Stimulated activated CD4-positive, alpha-beta T cell treated with anti-CD3 and anti-CD28 coated beads, Interleukin-15, amount 100 ng/mL, for 24 hours (primary cell): ENCODE measurements around the gene PLEK.
"Not testable (repeated sequence)": the region's sequence is repeated elsewhere in the genome, so short reads cannot be mapped to it uniquely, and the experiment has no call there.

ENCODE experiments used
- DNase-seq: peaks from one replicate; pipeline ENCODE4 v3.0.0-alpha.2; 2020

The PLEK gene, protein sequence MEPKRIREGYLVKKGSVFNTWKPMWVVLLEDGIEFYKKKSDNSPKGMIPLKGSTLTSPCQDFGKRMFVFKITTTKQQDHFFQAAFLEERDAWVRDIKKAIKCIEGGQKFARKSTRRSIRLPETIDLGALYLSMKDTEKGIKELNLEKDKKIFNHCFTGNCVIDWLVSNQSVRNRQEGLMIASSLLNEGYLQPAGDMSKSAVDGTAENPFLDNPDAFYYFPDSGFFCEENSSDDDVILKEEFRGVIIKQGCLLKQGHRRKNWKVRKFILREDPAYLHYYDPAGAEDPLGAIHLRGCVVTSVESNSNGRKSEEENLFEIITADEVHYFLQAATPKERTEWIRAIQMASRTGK

DNA sequence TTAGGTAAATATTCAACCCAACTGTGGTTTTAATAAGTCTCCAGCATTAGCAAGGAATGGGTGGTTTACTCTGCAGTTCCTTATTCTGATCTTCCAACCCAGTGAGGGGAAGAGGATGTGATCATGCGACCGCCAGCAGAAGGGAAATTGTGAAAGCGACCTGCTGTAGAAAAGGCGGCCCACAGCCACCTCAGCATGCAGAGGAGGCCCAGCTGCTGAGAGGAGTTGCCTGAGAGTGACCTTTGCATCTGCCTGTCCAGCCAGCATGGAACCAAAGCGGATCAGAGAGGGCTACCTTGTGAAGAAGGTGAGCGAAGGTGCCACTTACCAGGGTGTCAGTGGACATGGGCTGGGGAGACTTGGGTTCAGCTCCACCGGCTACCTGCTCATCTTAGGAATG, at the start of gene PLEK:
Gene PLEK (plus strand): TSS at position 196 of the 400 bp plus-strand sequence. CDS start 70 bp downstream, at position 266.
- DNase-seq = no peak

DNA sequence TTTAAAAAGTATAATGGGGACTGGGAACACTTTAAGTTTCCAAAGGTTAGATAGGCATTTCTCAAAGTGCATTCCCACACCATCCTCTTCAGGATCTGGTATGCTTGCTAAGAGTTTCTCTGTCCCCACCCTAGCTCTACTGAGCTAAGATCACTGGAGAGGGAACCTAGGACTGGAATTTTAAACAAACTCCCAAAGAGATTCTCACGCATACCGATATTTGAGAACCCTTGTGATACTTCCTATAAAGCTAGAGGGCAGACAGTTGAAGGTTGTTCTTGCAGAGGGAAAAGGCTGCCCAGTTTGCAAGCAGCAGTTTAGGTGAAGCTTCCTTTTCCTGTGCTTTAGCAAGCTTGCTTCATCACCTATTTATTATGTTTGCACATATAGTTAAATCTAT, 49.0 kb upstream of the PLEK start:
- no peak for DNase-seq

DNA sequence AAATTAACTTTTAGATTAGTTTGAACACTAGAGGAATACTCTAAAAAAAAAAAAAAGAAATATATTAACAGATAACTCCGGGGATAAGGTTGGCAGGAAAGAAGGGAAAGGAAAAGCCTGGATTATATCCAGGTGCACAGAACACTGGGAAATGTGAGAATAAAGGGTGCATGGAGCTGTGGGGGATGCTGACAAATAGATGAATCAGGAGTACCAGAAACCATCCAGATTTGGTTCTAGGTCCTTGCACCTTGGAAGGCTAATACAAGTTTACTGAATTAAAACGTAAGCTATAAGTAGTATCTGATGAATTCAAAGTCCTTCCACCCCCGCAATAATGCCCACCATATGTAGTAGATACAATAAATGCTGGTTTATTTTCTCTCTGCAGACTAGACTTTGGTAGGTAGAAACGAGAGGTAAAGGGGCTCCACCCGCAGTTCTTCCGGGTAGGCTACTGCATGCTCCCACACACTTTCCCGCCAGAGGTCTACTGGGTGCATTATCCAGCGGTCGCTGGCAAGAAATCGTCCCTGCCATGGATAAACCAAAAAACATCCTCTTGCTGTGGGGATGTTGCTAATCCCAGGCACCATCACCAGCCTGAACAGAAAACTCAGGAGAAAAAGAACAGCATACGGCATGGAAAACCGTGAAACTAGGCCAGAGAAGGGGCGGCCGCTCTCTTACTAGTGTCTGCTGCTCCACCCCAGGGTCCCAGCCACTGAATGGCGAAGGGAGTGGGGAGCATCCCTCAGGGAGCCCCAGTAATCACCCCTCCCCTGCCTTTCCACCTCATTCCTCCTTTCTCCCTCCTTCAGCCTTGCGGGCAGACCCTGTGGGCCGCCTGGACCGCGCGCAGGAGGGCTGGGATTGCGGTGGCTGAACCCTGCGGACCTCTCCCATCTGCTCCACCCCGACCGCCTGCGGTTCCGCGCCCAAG, 46.8 kb upstream of the PLEK start:
- DNase-seq = no peak

DNA sequence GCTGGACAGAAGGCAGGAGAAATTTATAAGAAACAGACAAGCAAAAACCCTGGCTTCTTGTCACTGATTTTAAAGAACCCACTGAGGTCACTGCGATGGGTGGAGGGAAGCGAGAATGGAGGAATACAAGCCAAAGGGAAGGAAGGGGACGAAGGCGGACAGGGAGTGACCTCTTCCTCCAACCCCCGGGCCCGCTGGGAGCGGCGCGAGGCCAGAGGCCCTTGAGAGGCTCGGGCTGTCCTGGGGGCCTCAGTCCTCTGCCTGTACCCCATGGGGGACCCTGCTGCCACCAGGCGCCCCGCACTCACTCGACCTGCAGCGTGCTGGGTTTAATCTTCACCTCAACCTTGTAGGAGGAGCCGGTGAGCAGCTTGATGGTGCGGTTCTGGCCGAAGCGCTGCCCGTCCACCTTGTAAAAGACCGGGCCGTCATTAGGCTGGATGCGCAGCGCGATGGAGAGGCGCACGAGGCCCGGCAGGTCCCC, 46.1 kb upstream of the PLEK start:
- no peak for DNase-seq

DNA sequence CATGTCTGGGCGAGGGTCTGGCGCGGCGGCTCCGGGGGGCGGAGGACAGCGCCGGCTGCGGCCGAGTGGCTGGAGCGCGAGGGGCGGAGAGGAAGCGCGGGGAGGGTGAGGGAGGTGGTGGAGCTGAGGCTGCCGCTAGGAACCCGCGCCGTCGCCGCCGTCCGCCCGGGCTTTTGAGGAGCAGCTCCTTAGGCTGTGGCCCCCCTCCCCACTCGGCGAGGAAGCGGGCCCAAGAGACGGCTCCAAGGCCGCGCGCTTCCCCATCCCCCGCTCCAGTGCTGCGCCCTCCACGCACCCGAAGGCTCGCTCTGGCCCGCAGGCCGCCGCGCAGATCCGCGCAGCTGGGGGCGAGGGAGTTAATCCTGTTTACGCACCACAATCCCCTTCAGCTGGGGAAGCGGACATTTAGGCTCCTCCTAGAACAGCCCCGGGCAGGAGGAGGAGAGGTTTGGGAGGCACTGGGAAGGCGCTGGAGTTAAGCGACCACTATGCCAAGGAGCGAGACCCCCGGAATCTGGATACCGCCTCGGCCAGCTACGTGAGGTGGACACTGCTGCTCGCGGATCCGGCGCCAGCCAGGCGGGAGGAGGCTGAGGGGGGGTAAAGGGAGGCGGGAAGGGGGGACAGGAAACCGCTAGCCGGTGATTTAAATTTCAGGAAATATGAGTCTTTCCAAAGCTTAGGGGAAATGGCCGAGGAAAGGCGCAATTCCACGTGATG, 45.5 kb upstream of the PLEK start, which contains the start of gene CNRIP1:
Gene CNRIP1 (minus strand): TSS at position 552 of the 720 bp plus-strand sequence. CDS start 549 bp downstream, at position 3.
- peak; percentile 28 for DNase-seq

DNA sequence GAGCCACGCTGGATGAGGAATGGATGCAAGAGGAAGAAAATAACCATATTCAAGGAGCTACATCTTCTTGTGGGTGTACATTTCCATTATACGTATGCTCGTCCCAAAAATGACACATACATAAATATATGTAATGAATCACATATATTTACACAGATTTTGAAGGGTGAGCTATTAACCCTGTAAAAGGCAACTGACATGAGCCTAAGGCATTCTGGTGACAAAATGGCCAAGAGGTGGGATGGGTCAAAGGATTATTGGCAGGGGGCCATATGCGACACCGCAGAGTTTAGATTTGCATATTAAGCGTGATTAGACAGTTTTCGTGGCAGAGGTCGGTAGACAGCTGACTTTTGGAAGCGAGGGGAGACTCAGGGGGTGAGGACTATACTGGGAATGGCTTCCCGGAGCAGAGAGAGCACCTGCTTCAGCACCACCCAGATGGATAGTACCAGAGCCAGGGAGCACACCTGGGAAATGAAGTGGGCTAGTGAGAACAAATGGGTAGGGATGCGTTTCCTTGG, 44.9 kb upstream of the PLEK start:
- DNase-seq = no peak

DNA sequence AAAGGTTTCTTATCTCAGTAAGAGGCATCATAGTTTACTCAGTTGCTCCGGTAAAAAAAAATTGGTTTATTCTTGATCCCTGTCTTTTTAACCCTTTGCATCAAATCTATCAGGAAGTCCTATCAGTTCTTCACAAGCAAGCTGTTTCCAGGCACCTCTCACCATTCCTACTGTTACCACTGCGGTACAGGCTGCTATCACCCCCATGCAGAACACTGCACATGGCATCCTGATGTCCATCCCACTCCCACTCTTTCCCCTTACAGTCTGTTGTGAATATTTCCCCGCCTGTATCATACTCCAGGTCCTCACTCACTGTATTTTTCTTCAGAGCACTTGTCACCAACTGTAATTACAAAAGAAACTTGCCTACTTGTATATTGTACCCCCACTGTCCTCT, 40.0 kb upstream of the PLEK start:
- no peak for DNase-seq

DNA sequence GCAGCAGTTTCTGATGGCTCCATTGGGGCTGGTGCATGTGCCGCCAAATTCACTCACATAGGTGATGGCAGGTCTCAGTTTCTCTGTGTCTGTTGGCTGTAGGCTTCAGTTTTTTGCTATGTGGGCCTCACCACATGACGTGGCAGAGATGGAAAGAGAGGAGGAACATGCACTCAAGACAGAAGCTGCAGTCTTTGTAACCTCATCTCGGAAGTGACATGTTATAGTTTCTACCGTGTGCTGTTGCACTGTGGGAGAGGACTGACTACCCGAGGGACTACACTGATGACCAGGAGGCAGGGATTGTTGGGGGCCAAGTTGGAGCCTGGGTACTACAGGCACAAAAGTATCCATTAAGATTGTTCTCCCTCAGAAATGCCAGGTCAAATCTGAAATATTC, 36.2 kb upstream of the PLEK start:
- no peak for DNase-seq

DNA sequence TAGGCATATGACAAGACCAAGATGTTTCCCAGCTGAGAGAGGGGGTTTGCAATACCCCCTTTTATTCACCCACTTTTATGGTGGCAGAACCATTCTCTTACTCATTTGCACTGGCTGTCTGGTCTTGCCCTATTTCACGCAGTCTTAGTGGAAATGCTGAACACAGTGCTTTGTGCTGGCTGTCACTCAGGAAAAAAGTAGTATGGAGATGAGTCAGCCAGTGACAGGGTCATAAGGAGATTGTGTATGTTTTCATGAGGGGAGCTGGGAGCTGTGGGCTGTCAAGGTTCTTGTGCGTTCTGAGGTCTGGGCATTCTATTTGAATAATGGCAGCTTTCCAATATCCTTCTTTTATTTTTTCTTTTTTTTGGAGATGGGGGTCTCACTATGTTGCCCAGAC, 34.4 kb upstream of the PLEK start:
- DNase-seq = no peak

DNA sequence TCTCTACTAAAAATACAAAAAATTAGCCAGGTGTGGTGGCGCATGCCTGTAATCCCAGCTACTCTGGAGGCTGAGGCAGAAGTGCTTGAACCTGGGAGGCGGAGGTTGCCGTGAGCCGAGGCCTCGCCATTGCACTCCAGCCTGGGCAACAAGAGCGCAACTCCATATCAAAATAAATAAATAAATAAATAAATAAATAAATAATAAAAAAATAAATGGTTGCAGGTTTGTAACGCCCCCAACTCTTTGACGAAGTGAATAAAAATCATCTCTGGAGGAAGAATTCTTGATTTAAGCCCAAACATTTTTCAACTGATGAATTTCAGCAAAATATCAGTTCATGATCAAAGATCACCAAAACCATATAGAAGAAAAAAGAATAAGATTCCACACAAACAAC, 32.1 kb upstream of the PLEK start:
- DNase-seq = no peak

DNA sequence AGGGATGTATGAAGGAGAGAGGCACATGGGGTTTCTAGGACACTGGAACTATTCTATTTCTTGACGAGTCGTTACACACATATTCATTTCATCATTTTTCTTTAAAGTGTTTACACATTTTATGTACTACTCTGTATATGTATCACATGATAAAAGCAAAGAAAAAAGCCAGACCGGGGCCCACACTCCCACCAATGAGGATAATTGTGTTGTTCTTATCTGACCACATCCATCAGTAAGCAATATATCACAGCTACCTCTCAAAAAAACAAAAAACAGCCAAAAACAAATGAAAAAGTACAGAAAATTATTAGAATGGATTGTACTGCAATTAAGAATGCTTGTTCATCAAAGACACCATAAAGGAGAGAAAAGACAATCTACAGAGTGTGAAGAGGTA, 31.2 kb upstream of the PLEK start:
- DNase-seq = no peak

DNA sequence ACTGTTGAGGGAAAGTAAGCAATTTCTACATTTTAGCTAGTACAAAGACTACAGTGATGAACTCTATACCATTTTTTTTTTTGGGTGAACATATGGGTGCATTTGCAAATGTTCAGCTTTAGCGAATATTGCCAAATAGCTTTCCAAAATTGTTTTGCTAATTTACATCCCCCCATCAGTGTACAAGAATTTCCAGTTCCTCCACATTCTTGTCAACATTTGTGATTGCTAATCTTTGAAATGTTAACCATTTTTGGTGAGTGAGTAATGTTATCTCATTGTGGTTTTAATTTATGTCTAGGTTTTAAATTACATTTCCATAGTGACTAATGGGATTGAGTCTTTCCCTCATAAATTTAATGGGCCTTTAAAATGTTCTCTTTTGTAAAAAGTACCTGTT, 28.9 kb upstream of the PLEK start:
- DNase-seq = no peak

DNA sequence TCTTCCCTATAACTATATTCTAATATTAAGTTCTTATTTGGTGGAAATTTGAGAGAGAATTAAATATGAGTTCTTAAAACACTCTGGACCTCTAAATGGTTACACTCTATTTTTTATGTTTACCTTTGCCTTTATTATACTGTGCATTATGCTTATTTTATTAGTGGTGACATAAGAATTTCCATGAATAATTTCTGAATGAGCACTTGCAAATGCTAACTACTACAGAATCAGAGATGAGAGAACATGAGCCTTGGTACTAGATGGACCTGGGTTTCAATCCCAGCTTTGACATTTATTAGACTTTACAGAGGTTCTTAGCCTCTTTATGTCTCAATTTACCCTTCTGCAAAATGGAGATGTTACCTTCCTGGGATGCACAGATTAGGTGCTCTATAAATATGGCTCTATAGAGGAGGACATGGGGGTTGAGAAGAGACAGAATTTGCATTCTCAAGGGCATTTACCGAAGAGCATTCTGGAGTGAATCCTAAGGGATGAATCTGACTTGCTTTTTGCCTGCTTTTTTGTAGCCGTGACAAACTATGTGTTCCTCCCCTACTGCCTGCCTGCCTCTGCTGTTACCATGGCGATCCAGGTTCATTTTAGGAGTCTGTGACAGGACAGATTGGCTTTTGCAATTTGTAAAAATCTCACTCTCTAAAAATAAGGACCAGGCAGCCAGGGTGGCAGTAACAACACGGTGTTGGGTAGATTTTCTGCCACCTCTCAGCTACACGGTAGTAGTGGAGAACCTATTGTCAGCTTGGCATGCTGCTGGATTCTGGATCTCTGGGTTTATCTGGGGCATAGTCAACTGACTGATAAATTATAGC, 24.6 kb upstream of the PLEK start:
- DNase-seq = no peak

DNA sequence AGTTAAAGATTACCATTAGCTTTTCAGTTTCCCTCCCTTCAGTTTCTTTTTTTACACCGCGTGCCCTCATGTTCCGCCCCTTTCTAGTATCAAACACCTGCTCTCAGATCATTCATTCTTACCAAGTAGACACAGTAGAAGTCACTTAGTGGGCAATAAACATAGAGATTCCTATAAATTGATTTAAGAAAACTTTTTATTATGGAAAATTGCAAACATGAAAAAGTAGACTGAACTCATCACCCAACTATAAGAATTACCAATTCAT, 24.1 kb upstream of the PLEK start:
- DNase-seq = no peak

DNA sequence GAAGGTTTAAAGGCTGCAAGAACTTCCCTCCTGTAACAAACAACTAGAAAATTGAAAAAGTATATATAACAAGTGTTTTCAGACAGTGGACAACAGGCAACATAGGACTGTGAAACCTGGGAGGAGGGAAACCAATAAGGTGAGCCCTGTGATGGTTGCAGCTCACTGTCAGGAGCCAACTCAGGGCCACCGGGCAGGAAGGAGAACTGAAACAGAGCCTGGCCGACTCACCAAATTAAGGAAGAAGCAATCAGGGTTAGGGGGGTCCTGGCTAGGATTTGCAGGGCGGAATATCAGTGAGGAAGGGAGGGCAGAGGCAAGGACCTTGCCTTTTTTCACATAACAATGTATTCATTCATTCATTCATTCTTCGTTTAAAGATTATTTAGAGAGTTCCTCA, 23.5 kb upstream of the PLEK start:
- DNase-seq = no peak

DNA sequence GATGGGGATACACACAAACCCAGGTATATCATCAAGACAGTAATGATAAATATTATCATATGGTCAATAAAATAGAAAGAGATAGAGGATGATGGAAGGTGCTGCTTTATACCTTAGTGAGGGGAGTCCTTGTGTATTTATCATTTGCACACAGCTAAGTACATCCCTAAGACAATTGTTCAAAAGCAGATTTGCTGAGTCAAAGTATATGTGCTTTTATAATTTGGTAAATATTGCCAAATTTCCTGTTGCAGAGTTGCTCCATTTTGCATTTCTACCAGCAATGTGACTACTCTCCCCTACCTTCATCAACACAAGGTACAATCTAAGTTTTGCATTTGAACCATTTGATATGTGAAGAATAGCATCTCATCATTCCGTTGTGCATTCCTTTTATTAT, 22.6 kb upstream of the PLEK start:
- DNase-seq = no peak

DNA sequence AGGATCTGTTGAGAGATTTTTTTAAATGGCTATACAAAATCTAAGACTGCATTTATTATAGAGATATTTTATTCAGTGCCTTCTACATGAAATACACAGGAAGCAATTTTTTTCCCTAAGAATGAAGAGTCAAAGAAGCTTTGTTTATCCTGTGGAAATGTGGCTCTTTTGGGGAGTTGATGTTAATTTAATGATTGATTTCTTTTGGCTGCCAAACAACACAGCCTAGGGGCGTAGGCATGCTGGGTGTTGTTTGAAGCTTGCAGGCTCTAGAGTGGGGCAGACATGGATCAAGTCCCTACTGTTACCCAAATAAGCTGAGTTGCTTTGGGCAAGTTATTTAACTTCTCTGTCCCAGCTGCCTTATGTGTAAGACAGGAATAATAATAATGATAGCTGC, 21.1 kb upstream of the PLEK start:
- DNase-seq = no peak

DNA sequence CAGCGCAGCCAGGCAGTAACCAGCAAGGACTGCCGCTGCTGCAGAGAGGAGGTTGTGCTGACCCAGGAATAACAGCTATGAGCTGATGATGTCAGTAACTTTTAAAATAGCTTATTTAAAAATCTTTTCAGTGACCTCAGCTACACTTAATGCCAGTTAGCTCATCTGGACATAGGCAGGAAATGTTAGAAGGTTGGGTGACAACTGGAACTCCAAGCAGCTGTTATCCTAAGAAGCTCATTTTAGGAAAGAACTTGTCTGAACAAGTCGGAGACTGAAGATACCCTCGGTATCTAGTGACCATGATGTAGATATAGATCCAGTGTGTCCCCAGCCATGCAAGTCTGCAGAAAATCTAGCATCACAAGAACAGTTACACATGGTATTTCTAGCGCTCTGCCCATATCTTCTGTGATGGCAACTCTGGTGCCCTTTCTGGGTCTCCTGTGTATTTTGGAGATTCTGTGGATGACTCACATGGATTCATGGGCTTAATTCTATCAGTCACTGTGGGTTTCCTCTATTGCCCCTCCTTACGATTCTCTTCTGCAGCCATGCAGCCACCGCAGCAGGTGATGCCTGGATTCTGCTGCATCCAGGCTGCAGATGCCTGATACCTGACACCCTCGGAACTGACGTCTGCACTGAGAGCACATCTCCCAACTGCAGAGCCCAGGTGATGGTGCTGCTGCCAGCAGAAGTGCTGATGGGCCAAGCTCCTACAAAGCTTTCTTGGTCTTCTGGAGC, 19.8 kb upstream of the PLEK start:
- no peak for DNase-seq

DNA sequence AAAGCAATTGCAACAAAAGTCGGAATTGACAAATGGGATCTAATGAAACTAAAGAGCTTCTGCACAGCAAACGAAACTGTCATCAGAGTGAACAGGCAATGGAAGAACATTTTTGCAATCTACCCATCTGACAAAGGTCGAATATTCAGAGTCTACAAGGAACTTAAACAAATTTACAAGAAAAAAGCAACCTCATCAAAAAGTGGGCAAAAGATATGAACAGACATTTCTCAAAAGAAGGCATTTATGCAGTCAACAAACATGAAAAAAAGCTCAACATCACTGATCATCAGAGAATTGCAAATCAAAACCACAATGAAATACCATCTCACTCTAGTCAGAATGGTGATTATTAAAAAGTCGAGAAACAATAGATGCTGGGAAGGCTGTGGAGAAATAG, 16.0 kb upstream of the PLEK start:
- DNase-seq = not testable (repeated sequence)

DNA sequence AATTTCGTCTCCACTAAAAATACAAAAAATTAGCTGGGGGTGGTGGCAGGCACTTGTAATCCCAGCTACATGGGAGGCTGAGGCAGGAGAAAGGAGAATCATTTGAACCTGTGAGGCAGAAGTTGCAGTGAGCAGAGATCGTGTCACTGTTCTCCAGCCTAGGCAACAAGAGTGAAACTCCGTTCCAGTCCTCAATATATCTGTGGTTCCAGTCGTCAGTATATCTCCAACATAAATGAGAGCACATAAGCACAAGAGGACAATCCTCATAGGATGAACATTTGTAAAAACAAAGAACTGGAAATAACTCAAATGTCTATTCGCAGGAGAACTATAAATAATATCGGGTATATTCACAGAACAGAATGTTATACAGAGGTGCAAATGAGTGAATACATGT, 13.1 kb upstream of the PLEK start:
- DNase-seq = no peak

DNA sequence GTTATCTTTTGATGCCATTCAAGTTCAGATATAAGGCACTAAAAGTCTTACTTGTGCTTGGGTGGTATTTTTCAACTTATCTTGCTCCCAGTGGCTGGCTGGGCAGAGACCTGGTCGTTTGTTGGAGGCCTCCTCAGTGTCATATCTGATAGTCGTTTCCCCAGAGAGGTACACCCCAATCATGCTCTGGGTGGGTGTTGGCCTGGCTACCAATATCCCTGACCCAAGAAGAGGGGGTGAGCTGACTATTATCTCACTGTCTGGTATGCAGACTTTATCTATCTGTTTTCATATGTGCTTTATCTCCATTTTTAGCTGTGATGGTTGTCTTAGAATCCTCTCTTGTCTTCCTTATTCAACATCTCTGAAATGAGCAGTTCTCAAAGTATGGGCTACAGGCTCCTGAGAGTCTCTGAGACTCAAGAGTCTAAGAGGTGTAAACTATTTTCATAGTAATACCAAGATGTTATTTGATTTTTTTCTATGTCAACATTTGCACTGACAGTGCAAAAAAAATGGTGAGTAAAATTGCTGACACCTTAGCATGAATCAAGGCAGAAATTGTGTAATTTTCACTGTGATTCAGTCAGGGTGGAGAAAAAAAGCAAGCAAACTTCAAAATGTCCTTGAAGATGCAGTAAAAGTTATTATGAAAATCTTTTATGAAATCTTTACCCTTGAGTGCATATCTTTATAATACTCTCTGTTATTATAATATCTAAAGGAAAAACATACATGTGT, 12.3 kb upstream of the PLEK start:
- no peak for DNase-seq
